HL-60/S4 treated with retinoic acid at 250 ng/mL for 4 days and 3 days (cell line): ENCODE results near the gene ATP11C.
"Not testable (repeated sequence)": the region's sequence is repeated elsewhere in the genome, so short reads cannot be mapped to it uniquely, and the experiment has no call there.

Experiments
- in situ Hi-C: fragments of 300-500 bp; cut with MboI; formaldehyde crosslinking; loops from 2 replicates; pipeline ENCODE4 v1.7.0; 2022; ENCODE audit warnings: low sequenced_read_pairs

Gene ATP11C

DNA sequence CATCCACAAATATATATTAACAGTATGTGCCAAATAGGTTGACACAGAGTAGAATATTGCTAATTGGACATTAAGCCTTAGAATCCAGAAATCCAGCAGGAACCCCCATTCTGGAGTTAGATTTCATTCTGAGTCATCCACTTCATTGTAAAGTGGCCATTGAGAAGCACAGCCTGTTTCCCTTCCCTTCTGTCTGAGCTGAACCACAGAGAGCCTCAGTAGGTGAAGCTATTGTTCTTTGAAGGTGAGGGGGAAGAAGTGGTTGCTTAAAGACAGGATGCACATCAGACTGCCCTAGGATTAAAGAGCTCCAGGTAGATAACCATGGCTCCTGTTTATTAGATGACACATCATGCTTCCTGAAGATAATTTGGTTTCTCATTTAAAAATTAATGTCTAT lies 194.3 kb downstream of the ATP11C start:
- in situ Hi-C loops: no loop called here

DNA sequence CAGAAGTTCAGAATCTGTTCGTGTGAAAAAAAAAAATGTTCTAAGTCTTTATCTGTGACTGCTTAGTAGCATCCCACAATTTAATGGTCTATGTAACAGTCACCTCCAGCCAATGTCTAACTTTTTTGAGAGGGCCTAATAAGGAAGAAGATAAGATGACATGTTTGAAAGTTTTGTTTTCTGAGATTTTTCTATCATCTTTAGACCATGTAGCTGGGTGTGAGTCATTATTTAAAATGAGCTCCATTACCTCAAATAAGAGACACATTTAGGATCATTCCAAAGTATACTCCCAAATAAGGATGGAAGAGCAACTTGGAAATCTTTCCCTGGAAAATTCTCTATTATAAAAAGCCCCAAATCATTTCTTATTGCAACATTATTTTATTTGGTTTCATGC lies 196.7 kb downstream of the ATP11C start:
- in situ Hi-C loops: no loop called here

DNA sequence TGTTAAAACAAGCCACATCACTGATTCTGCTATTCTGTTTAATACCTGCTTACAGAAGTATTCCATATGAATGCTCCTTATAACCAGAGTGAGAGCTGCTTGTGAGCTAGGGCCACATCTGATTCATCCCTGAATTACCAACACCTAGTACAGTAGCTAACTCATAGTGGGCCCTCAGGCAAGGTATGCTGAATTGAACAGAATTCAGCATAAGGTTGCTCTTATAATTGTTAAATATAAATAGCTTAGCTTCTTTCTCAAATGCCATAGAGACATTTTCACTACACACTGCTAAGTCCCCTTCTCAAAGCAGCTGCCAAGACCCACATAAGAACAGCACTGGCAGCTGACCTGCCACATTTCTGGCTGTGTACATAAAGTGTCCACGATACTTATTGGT lies 197.9 kb downstream of the ATP11C start:
- in situ Hi-C loops: no loop called here

DNA sequence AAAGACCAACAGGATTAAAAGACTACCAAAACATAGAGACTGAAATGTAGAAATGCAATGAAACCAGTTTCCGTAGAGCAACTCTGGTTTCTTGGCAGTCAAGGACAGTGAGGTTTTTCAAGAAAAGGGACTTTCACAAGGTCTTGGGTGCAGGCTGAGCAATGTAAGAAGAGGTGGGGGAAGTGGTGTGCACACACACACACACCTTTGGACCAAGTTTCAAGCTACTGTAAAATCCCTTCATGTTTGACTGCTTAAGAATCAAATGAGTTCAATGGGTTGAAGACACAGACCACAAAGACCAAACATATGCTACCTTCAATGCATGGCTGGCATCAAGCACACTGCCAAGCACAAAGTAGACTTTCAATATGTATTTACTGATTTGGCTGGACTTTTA lies 207.1 kb downstream of the ATP11C start:
- in situ Hi-C loops: no loop called here

DNA sequence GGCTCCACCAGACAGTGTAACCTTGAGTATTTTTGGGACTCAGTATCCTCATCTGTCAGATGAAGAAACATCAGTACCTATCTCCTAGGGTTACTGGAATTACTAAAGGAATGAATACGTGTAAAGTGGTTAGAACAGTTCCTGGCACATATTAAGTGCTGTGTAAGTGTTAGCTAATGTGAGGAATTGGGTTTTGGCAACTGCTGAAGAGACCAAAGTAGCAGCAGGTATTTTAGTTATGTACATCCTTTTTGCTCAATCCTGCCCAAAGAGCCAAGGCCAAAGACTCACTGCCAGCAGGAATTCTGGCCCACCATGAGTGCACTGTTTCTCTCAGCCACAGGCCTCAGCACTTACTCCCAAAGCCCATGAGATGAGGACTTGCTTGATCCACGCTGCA lies 208.2 kb downstream of the ATP11C start:
- in situ Hi-C loops: no loop called here

DNA sequence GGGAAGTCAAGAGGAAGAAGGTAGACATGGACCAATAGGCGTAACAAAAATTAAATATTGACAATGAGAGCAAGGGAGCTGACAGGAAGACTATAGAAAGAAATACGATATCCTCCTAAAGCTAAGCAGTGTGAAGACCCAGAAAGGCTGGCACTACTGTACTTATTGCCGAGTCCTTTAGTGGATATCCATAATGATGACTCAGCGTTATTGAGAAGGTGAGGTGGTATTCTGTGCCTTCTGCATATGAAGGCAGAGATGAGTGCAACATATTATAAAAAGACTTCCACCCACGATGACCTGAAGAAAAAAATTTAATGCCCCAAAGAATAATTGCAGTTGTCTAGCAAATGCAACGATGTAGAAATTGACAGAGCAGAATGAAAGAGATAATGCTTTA lies 211.9 kb downstream of the ATP11C start:
- in situ Hi-C loops: no loop called here

DNA sequence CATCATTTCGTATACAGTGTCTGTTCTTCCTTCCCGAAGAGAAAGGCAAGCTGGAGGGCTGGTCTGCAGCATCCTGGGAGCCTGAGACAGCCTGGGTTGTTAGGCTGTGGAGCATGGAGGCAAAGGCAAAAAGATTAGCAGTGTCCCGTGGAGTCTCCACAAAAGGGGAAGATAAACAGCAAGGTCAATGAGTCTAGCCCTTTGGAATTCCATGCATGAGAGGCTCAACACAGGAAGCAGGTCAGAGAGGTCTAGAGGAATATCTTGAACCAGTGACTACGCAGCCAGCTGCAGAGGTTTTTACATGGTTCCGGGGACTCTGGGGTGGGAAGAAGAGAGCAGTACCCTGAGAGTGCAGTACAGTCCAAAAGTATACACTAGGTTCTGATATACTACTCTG lies 212.7 kb downstream of the ATP11C start:
- in situ Hi-C loops: no loop called here

DNA sequence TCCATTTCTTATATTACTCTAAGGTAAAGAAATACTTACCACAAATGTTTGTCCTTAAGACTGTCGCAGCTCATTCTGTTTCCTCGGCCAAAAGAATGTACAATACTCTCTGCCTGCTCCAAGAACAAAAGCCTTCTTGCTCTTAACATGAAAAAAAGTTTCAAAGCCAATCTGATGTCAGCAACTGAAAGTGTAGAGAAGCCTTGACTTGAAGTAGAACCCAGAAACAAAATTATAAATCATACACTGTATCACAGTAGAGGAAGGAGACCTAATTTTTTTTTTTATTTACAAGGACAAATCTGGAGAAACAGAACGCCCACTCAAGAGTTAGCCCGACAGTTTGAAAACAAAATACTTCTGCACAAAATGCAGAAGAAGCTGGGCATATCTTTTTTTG lies 224.8 kb downstream of the ATP11C start, which contains the start of gene MCF2:
Gene MCF2, minus strand, starts transcription at position 101 of the 400 bp plus-strand sequence. CDS start 56,423 bp downstream, outside the sequence.
- in situ Hi-C loops: no loop called here

DNA sequence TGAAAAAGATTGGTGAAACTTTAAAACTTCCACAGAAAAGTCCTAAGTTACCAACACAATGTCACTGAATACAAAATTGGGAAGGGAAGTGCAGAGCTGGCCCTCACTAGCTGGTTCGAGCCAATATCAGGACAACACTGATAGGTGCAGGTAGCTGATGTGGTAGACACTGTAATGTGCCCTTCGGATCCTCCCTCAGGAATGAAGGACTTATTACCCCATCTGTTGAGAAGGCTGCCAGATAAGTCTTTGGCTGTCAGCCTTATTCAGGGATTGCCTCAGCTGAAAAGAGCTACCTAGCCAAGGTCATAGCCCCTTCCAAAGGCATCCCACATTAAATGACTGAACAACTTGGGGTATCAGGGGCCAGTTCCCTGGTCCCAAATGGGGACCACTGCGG lies 230.2 kb downstream of the ATP11C start:
- in situ Hi-C loops: no loop called here

DNA sequence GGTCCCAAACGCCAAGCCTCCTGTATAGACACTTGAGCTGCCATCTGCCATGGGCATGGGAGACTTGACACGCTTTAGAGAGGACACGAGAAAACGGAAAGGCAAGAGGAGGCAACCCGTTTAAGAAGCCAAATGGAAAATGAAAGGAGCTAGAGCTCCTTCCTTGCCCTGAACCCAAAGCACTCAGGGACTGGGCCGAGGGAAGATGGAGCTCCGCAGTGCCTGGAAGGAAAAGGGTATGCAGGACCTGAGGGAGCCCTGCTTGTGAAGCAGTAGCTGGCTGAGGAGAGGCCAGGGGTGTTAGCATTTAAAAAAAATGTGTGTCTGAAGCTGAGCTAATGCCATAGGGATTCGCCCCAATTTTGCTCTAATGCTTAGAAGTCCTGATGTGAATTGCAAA lies 239.9 kb downstream of the ATP11C start:
- in situ Hi-C loops: no loop called here

DNA sequence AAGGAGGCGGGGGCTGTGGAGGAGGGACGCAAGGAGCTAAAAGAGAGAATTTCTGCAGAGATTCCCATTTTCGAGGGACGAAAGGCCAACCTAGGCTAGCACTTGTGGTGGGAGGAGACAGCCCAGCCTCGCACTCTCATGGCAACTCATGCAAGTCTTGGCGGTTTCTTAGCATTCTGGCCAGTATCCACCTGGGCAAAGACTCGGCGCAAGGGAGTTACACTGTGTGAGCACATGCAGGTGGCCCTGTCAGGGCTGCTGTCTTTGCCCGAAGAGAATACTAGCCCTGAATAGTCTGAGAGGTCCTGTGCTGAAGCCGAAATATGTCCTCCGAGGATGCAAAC lies 240.4 kb downstream of the ATP11C start:
- in situ Hi-C loops: no loop called here

DNA sequence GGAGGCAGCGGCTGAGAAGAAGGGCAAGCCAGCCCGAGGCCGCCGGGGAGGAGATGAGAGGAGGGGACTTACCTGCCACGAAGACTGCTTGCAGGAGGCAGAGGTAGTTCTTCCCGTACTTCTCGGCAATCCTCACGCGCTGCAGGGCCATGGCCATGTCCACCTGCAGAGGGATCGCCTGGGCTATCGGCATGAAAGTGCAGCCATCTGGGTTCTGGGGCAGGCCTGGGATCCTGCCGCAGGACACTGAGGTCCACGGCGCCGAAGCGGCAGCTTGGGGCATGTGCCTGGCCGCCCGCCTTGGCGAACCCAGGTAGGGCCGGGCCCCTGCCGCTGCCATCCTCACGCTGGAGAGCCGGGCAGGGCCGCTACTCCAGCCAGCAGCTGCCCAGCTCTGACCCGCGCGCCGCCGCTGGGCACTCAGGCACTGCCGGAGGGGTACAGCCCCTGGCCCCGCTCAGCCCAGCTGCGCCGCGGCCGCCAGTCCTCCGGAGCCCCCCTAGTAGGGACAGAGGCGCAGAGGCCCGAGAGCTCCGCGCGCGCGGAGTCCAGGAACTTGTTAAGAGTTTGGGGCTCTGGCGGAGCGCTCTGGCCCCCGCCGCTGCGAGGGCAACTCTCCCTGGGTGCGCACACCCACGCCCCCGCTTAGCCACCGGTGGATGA lies 240.9 kb downstream of the ATP11C start:
- in situ Hi-C loops: no loop called here

DNA sequence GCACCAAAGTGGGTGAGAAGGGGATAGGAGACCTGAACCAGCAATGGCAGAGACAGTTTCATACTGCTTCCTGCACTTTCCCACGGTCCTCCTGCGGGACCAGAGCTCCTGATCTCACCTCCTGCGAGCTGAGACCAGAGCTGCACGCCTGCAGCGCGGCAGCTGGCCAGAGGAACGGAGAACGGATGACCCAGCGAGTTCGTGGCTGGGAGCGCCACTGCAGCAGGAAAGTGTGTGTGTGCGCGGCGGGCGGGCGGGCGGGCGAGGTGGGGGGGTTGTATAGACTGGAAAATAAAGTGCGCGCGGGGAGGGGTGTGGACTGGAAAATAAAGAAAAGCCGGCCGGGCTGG lies 241.4 kb downstream of the ATP11C start:
- in situ Hi-C loops: no loop called here

DNA sequence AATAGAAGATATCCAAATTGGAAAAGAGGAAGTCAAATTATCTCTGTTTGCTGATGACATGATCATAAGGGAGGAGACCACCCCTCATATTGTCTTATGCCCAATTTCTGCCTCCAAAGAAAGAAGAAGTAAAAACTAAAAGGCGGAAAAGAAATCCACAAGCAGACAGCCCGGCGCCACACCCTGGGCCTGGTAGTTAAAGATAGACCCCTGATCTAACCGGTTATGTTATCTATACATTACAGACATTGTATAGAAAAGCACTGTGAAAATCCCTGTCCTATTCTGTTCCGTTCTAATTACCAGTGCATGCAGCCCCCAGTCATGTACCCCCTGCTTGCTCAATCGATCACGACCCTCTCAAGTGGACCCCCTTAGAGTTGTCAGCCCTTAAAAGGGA lies 247.7 kb downstream of the ATP11C start:
- in situ Hi-C loops: not testable (repeated sequence)

DNA sequence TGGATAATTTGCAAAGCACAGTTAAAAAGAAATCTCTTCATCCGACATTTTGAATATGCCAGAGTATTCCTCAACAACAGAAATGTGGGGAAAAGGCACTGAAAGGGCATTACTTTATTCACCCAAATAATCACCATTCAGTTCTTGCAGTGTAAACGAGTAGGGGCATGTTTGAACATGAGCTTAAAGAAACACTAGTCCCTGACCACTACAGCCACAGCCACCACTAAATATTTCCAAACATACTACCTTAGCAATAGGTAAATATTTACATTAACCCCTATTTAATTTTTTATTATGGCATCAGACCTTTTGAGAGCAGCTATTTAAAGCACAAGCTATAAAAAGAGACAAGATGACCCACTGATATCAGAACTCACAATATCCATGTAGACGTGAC lies 252.5 kb downstream of the ATP11C start:
- in situ Hi-C loops: no loop called here
